Activated CD8-positive, alpha-beta memory T cell treated with anti-CD3 and anti-CD28 coated beads, Interleukin-2, amount 50 U/mL, for 4 hours (primary cell): ENCODE measurements around the gene ZDHHC12.

ENCODE experiments used
- DNase-seq: peaks from one replicate; pipeline ENCODE4 v3.0.0-alpha.2; 2020

The ZDHHC12 gene, protein sequence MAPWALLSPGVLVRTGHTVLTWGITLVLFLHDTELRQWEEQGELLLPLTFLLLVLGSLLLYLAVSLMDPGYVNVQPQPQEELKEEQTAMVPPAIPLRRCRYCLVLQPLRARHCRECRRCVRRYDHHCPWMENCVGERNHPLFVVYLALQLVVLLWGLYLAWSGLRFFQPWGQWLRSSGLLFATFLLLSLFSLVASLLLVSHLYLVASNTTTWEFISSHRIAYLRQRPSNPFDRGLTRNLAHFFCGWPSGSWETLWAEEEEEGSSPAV

DNA sequence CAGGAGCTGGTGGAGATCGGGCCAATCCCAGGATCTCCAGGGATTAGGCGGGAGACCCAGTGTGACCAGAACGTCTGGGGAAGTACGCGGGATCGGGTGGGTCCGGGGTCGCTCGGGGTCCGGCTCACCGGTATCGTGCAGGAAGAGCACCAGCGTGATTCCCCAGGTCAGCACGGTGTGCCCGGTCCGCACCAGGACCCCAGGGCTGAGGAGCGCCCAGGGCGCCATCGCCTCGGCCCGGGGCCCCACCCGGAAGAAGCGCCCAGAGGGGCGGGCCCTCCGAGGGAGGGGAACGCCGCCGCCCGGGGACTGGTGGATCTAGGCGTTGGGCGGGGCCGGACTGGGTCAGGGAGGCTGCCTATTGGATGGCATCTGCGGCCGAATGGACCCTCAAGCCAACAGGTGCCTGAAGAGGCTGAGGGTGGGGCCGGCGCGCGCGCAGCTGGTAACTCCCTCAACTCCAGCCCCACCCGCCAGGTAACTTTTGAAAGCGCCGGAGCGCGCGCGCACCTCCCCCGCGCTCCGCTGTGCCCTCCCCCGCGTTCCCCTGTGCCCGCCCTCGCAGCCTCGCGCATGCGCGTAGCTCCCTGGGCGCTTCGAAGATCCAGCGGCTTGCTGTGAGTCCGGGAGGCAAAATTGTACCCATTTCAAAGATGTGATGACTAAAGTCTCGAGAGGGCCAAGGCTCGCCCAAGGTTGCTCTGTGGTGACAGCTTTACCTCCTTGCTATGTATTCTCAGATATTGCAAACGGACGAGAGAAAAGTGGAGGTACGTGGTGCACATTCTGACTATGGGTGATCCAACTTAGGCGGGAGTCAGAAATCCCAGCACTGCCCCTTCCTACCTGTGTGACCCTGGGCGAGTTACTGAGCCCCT, at the start of gene ZDHHC12:
TSS of gene ZDHHC12 (minus strand) at position 262 of the 878 bp plus-strand sequence. CDS start at position 228, 34 bp downstream.
- peak; percentile 98 for DNase-seq

DNA sequence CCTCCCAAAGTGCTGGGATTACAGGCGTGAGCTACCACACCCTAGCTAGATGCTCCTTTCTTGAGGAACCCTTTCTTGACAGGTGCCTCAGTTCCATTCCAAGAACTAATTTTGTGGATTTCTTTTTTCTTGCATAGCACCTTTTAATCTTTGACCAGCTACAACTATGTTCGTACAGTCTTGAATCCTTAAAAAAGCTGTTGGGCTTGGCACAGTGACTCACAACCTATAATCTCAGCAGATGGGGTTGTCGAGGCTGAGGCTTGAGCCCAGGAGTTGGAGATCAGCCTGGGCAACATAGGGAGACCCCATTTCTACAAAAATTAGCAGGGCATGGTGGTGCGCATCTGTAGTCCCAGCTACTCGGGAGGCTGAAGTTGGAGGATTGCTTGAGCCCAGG, 49.1 kb upstream of the ZDHHC12 start:
- no peak for DNase-seq

DNA sequence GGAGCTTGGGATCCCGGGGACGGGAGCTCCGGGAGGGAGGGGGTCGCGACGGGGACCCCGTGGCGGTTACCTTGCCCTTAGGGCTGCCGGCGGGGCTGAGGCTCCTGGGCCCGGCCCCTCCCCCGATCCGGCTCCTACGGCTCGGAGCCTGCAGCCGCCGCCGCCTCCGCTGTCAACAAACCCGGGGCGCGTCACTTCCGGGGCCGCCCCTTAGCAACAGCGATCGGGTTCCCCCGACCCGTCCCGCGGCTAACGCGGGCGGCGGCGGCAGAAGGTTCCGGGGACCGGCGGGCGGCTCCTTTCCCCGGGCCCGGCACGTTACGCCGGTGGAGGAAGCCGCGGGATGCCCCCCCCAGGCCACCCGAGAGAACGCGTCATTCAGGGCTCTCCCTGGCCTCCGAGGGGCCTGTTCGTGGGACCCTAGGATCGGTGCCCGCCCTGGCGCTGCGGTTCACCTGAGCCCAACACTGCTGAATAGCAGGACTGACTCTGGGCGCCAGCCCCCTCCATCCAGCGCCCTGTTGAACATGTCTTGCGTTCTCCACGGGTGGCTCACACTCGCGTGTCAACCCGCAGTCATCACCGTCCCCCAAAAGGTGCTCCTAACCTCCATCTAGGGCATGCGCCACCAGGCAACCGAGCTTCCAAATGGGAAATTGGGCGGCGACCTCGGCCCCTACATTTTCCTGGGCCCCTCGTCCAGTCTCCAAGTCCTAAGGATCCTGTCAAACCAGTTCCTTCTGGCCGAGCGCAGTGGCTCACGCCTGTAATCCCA, 48.0 kb upstream of the ZDHHC12 start, which contains the start of gene ZER1:
TSS of gene ZER1 (minus strand) at position 183 of the 775 bp plus-strand sequence. CDS start 16,362 bp downstream, outside the sequence.
- DNase-seq: peak; percentile 97

DNA sequence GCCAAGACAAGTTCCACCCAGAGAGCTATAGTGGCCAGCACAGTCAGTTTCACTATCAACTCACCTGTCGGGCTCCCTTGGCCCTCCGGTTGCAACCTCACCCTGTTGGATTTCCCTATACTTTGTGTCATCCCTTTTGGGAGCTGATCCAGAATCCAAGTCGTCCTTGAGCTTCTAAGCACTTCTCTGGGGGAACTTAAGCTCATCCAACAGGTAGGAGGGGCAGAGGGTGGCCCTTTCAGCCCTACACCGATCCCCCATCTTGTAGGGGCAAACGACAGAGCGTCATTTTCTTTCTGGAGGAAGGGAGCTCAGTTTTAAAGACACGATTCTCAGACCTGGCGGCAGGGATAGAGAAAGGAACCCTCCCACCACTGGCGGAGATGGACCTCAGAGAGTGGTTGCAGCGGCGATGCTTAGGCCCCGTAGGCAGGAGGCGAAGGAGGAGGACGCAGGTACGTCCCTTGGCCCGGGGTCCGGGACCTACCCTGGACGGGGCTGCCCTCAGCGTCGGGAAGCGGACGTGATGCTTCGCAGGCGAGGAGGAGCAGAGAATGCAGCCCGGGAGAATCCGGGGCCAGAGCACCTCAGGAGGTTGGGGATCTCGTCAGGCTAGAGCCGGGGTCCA, 47.3 kb upstream of the ZDHHC12 start:
- DNase-seq: no peak

DNA sequence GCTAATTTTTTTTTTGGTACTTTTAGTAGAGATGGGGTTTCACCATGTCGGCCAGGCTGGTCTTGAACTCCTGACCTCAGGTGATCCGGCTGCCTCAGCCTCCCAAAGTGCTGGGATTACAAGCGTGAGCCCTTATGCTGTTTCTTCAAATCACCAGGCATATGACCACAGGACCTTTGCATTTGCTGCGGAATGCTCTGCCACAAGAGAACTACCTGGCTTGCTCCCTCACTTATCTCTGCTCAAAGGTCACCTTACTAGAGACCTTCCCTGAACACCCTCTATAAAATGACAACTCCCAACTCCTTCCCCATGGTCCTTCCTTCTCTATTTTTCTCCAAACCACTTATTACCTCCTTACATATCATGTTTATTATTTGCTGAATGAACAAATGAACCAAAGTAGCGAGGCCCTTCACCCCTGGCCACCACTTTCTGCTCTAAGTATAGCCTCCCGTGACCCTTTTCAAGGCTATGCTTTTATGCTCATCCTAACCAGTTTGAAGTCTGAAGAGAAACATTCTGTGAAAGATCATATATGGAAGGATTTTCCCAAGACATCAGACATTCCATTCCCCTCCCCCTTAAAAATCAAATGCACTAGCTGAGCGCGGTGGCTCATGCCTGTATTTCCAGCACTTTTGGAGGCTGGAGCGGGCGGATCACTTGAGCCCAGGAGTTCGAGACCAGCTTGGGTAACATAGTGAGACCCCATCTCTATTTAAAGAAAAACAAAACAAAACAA, 46.5 kb upstream of the ZDHHC12 start:
- no peak for DNase-seq

DNA sequence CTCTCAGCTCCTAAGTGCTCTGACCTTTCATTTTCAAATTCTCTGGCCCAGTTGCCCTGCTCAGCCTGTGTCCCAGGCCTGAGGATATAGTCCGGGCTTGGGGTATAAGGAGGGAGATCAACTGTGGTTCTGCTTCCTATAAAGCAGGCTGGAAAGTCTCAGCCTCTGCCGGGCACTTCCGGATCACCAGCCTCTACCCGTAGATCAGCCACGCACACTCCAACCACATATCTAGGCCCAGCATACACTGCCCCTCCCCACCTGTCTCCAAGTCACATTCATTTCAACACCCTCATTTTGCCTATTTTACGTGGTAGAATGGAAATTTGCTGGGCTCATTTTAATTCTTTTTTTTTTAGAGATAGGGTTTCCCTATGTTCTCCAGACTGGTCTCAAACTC, 44.7 kb upstream of the ZDHHC12 start:
- DNase-seq: no peak

DNA sequence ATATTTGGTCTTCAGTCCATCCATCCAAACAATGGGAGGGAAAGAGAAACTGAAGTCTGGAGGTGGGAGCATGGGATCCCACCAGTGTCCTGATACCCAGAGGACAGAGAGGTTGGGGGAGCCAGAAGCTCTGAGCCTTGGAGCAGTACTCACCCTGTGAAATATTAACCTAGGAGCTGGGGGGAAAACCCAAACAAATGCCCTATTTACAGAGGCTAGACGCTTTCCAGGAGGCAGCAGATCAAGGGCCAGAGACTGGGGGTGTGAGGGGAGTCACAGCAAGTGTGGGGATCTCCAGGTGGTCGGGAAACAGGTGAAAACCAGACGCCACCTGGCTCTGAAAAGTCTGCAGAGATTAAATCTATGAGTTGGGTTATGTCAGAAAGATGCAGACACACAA, 41.6 kb upstream of the ZDHHC12 start:
- no peak for DNase-seq

DNA sequence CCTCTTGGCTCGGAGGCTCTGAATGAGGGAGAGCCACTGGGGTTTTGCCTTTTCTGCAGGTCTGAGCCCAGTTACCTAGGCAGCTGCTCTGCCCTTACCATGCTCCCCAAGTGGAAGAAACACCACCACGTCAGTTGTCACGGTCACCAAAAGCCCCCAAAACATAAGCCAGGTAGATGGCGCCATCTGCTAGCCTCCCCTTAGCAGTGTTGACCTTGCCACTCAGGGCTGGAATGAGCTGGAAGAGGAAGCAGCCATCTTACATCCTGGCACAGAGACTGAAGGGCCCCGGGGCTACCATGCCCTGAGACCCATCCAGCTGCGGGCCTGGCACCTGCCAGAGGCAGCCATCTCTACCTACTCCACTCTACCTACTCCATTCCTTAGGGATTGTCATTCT, 40.4 kb upstream of the ZDHHC12 start:
- no peak for DNase-seq

DNA sequence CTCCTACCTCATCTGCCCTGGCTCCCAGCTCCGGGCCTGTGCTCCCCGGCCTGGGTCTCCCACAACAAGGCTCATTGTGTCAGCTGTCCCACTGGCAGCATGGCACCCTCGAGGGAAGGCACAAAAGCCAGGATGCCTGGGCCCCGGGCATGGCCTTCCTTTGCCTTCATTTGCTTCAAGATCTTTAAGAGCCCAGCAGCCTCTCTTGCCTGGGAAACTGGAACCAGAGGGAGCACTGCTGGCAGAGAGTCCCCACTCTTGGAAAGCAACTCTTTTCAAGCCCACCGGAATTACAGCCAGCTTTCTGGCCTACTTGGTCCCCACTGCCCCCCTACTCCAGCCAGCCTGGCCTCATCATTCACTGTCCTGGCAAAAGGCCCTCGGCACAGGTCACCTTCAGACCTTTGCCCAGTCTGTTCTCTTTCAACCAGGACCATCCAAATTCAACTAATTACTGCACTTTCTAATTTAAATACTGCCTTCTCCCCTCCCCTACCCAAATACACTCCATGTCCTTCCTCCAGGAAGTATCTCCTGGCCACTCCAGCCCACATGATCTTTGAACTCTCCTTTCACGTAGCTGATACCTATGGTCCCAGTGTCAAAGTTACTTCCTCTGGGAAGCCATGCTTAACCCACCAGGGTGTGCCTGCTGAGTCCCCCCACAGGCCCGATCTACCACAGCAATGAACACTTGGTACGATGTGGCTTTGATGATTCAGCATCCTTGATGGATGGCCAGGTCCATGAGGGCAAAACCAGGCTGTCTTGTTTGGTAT, 38.9 kb upstream of the ZDHHC12 start:
- no peak for DNase-seq

DNA sequence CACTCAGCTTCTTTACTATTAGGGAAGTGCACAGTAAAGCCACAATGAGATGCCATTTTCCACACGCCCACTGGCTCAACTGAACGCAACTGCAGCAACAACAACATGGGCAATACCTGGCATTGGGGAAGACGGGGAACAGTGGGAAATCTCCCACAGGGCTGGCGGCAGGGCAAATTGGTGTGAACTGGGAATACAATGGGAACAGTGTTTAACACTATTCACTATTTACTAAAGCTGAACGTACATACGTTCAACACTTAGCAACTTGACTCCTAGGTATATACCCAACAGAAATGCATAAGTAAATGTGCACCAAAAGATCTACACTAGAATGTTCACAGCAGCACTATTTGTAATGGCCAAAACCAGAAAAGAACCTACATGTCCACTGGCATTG, 33.7 kb upstream of the ZDHHC12 start:
- DNase-seq: no peak

DNA sequence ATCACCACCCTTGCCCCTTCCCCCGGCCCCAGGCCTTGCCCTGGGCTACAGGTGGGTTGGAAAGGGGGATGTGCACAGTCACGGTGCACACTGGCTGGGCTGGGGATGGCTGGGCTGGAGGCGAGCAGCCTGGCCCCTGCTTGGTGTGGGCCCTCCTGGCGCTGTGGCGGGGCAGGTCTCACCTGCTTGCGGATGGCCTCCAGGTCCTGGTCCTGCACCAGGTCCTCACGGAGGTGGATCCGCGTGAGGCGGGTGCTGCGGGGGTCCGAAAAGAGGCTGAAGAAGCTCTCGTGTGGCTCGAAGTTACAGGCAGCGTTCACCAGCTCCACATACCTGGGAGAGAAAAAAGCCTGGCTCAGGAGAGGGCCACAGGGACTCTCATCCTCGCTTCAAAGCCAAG, 29.7 kb upstream of the ZDHHC12 start:
- no peak for DNase-seq

DNA sequence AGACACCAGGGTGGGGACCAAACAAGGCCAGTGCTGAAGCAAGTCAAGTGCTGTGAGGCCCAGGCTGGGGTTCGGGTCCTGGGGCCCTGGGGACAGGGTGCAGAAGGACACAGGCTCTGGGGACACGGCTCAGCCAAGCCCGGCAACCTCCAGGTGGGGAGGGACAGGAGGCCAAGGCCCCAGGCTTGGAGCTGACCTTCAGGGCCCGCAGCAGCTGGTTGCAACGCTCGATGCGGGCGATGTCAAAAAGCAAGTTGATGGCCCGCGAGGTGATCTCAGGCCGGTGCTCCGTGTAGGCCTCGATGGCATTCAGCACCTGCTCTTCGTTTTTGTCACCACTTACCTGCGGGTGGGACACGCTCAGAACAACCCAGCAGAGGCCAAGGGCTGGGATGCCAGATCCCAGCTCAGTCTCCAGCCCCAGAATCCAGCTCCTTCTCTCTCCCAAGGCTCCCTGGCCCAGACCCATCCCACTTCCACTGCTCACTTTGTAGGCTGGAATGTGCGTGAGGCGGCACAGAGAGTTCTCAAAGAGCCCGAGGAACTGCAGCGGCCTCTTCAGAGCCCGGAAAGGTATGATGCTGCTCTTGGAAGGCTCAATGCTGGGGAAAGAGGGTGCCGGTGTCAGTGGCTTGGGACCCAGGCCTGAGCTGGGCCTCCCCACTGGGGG, 27.1 kb upstream of the ZDHHC12 start:
- DNase-seq: no peak

DNA sequence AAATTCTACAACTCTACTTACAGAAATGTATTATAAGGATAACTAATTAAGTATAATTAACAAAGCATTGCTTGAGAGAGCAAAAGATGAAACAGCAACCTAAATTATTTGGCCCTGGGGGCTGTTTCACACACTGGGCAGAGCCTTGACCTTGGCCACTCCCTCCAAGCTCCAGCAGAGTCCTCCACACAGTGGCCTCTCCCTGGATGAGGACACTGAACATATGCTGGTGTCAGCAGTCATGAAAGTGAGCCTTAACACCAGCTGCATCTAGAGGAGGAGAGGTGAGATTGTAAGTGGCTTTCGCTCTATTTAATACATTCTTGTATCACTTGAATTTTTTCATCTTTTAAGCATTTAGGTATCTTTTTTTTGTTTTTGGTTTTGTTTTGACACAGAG, 23.3 kb upstream of the ZDHHC12 start:
- DNase-seq: no peak

DNA sequence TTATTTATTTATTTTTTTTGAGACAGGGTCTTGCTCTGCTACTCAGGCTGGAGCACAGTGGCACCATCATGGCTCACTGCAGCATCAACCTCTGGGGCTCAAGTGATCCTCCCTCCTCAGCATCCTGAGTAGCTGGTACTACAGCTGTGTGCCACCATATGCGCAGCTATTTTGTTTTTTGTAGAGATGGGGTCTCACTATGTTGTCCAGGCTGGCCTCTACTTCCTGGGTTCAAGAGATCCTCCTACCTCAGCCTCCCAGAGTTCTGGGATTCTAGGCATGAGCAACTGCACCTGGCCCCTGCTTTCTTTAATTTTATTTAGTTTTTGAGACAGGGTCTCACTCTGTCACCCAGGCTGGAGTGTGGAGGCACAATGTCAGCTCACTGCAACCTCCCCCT, 19.5 kb upstream of the ZDHHC12 start:
- no peak for DNase-seq

DNA sequence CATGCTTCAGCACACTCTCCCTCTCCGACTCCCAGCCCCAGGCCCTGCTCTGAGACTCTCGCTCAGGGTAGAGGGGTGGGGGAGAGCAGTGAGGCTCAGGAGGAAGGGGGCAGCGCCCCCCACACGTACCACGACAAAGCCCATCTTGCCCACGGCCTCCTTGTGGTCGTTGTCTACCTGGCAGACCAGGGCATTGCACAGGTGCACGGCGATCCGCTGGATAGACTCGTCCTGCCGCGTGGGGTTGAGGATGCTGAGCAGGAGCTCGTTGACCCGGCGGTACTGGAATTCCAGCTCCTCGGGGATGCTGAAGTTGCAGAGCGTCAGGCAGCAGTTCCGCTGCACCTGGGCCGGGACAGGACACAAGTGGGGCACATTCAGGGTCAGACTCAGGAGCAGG, 18.5 kb upstream of the ZDHHC12 start:
- no peak for DNase-seq

DNA sequence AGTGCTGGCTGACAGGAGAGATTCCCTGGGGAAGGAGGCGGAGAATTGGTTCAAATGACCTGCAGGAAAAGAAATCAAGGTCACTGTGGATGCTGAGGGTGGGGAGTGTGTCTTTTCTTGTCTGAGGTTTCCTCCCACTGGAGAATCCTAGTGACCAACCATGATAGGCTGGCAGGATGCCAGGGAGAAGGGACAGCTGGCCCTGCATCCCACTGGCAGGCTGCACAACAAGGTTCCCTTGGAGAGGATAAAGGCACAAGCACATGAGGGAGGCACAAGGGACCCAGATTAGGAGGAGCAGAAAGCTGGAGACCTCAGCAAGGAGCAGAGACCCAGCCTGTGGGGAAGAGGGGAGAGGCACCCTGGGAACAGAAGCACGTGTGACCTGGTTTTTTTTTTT, 11.4 kb upstream of the ZDHHC12 start:
- no peak for DNase-seq

DNA sequence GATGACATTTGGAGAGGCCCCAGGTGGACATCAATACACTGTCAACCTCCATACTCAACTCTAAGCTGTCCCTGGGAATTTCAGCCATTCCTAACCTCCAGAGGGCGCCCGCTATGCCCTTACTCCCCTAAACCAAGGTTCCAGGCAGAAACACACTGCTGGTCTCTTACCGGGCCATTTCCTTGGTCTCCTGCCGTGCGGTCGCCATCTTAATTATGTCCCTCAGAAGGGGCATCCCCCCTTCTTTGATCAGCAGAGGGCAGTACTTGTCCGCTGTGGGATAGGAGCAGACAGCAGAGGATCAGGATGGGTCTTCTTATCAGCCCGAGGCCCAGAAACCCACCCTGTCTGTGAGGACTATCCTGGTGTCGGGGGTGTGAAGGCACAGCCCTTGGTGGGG, 9.3 kb upstream of the ZDHHC12 start:
- no peak for DNase-seq

DNA sequence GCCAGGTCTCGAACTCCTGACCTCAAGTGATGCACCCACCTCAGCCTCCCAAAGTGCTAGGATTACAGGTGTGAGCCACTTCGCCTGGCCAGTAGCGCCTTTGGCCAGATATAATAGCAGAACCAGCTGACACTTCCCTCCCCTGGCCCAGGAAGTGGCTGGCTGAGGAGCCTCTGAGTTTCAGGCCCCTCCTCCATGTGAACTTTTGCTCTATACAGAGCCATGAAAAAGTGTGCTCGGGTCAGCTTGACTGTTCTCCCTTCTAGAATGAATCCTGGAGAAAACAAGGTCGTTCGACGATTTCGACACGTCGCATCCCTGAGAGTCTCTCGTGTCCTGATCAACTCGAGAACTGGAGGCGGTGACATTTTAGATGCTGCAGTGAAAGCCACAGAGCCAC, 8.6 kb upstream of the ZDHHC12 start:
- DNase-seq: no peak

DNA sequence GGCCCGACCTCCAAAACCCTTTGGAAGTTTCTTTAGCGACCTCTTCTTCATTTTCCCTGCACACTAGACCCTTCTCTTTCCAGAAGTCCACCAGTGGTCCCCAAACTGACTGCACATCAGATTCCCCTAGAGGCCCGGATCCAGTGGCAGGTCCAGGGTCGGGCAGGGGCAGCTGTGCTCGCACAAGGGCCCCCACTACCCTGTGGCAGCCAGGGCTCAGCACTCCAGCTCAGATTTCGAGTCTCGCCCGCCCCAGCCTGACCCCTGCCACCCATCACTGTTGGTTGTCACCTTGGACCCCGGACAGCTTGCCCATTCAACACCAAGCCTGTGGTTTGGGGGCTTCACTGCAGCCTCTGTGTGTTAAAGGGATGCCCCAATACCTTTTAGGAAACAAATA, 7.8 kb upstream of the ZDHHC12 start:
- no peak for DNase-seq

DNA sequence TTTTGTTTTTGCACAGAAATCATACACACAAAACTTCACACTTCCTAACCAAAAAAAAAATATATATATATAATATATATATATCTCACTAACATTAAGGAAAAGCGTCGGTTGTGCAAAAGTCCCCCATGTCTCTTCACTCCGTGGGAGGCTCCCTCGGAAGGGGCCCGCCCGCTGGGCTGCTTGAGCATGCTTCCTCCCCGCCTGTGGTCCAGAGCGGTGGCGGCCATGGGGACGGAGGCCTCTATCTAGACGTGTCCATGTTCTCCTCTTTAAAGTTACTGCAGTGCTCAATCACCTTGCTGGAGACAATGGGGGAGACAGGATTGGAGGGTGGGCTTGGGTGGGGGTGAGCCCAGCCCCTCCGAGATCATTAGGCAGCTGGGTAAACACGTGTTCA, 7.2 kb upstream of the ZDHHC12 start:
- no peak for DNase-seq
